ENCODE results near the gene IFFO2.

IFFO2 gene

GRCh38 chr1:18949686-18950400 is 6.6 kb downstream of the IFFO2 start:
- no peak for DNase-seq

DNA sequence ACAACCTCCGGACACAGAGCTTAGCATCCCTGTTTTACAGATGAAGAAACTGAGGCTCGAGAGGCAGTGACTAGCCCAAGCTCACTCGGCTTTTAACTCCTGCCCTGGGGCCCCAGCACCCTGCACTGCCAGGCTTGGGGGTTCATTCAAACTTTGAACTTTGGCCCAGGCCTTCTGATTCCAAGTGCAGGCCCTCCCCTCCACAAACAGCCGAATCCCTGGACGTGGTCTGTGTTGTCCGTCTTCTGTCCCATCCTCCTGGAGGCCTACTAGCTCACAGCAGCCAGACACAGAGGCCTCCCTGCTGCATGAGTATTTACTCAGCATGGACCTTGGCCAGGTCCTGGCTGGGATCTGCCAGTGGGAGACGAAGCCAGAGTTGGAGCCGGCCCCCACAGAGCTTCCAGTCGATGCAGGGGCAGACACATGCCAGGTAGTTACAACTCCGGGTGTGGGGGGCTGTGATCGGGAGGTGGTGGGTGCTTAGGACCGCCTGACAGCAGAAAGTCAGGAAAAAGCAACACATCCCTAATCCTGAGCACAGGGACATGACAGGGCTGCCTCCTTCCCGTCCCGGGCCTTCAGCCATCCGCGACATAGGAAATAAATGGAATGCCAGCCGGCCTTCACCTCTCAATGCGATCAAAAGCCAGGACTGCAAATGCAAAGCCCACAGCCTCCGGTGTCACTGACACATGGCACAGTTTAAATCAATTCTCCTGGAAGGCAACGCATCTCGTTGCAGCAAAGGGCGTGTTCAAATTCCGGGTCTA is 7.4 kb downstream of the IFFO2 start:
- DNase-seq, result no peak

DNA sequence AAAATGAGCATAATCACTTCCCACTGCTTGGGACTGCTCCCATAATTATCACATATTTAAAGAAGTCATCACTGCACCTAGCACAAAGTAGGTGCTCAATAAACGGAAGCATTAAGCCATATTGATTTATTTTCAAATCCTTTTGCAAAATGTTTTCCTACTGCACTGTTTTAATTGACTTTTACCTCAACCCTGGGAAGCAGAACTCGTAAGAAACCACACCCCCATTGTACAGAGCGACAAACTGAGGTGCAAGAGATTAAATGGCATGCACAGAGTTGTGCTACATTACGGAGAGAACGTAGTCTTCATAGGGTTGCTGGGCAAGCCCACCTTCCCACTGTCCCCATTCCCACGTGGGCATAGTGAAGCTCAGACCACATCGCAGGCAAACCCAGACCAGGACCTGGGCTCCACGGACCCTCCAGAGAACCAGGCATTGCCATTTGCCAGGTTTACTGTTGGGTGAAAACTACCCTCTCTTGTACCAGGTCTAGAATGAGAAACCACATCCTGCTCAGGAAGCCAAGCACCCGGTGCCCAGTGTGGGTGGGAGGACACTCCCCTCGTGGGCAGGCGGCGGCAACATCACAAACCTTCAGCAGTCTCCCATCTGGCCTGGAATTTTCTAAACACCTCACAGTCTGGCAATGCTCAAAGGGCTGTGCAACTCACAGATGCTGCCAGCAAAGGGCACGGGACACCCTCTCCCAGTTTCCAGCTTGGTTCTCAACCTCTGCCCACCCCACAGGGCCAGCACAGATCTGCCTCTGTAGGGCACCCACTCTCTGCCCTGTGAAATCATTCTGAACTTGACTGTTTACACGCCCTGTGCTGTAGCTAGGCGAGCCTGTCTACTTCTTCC is 8.2 kb downstream of the IFFO2 start:
- DNase-seq, result no peak

- no peak for DNase-seq
Observed at GRCh38 chr1:18947570-18947969, 8.9 kb downstream of the IFFO2 start.

DNA sequence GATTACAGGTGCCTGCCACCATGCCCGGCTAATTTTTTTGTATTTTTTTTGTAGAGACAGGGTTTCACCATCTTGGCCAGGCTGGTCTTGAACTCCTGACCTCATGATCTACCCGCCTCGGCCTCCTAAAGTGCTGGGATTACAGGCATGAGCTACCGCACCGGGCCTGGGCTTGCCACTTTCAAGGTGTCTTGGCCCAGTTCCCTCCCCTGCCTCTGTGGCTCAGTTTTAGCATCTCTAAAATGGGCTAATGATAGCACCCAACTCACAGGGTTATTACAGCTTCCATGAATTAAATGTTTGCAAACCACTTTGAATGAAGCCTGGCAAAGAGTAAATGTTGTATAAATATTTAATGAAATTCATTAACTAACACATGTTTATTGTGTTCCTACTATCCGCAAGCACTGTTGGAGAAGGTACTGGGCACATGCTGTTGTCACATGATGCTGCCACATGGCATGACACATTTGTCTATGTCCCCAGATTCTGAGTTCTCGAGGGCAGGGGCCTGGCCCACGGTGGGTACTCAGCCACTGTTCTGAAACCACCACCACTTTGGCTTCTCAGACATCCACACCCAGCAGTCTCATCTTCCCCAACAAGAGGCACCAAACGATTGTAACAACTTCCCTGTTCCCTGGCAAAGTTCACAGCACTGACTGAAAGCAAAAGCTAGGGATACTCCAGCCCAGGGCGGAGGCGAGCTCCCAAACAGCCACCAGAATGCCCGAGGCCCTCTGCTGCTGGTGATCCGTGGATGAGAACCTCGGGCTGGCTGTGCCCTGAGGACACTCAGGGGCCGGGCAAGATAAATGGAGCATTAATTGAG is 9.7 kb downstream of the IFFO2 start:
- DNase-seq, result no peak

- no peak for DNase-seq
Observed at GRCh38 chr1:18945401-18945849, 11.1 kb downstream of the IFFO2 start.

DNA sequence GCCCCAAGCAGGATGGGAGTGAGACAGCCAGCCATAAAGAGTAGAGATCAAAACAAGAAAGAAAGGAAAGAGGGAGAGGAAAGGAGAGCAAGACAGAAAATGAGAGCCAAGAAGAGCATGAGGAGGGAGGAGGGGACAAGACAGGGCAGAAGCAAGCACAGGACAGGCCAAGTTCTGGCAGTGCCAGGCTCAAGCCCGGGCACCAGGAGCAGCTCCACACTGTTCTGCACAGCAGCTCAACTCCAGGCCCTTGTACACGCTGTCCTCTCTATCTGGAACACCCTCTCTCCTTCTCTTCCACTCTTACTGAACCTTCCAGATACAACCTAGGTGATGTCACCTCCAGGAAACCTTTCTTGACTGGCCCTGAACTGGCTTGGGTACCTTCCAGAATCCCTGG is 11.7 kb downstream of the IFFO2 start:
- no peak for DNase-seq

DNA sequence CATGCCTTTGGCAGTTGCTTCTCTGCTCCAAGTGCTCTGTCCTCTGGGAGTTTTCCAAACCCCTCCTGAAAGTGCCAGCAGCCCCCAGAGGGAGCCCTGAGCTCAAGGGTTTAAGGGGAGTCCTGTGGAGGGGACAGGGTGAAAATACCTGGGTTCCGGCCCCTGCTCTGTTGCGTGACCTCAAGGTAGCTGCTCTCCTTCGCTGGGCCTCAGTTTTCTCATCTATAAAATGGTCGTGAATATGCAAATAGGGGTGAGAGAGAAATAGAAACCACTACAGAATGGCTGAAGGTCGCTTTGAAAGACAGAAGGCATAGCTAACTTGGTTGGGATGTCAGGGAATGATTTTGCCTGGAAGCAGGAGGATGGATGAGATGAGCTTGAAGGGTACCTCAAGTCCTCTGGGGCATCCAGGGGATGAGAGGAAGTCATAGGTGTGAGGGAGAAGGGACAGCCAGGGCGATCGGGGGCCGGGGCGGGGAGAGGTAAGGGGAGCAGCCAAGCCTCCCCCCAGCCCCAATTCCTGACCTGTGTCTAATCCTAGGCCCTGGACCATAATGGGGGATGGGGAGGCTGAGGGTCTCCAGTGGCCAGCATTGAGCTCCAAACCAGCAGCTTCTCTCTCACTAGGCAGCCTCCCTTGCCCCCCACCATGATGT is 12.4 kb downstream of the IFFO2 start:
- no peak for DNase-seq

GRCh38 chr1:18943162-18943561 is 13.3 kb downstream of the IFFO2 start:
- no peak for DNase-seq

DNA sequence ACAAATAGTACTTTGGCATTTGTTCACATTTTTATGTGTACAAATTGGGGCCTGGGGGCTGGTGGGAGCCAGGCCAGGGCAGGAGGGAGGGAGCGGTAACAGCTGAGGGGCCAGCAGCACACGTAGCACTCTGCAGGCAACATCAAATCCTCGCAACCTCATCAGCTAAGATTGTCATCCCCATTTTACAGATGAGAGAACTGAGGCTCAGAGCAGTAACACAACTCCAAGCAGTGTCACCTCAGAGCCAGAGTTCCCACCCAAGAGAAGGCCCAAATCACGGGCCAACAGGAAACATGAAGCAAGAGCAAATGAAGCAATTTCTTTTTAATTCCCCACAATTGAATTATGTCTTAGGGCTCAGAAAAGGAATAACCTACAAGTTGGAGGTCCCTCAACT is 14.1 kb downstream of the IFFO2 start:
- no peak for DNase-seq

GRCh38 chr1:18941221-18942141 is 15.0 kb downstream of the IFFO2 start:
- DNase-seq, result no peak

- no peak for DNase-seq
Observed at GRCh38 chr1:18940303-18941020, 16.0 kb downstream of the IFFO2 start.

DNA sequence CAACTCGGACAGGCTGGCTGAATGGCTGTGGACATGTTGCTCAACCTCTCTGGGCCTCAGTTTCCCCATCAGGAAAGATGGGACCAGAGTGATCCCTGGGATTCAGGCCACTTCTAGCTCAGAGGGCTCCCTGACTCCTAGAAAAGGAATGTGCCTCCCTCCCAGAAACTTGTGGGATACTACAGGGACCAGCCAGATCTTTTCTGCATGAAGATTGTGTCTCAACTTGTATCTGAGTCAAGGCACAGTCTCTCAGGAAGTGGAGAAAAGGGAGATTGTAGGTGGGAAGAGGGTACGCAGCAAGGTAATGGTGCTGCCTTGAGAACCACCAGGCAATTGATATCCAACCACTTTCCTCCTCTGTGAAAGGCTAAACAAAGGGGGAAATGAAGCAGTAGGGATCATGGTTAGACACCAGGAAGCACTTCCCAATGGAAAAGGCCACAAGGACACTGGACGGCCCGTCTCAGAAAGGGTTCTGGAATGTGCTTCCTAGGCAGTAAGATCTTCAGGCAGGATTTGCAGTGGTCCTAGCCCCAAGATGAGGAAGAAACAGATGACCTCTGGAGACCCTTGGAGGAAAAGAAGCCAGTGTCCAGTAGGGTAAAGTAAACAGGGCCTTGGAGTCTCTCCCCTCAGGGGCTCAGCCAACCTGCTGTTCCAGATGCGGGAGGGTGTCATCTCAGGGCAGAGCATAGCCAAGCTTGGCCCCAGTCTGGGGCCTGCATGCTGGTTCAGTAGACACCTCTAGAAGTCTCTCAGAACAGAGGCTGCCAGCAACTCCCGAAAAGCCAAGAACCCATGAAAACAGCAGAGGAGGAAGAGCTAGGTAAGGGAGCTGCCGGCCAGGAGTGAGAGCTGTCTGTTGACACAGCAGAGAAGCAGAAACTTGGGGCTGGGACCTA is 16.8 kb downstream of the IFFO2 start:
- no peak for DNase-seq

DNA sequence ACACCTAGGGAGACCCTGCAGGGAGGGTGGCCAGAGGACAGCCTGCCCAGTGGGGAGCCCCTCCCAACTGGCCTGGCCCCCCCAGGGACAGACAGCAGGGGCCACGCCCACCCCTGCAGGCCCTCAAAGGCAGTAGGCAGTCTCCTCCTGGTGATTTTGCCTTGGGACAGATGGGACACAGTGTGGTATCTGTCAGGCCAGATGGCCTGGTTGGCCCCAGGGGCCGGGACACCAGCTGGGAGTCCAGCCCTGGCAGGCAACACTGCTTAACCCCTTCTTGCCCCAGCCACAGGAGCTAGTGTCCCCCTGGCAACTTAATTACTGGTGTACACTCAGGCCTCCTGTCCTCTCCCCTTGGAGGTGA is 17.8 kb downstream of the IFFO2 start:
- DNase-seq, result no peak

DNA sequence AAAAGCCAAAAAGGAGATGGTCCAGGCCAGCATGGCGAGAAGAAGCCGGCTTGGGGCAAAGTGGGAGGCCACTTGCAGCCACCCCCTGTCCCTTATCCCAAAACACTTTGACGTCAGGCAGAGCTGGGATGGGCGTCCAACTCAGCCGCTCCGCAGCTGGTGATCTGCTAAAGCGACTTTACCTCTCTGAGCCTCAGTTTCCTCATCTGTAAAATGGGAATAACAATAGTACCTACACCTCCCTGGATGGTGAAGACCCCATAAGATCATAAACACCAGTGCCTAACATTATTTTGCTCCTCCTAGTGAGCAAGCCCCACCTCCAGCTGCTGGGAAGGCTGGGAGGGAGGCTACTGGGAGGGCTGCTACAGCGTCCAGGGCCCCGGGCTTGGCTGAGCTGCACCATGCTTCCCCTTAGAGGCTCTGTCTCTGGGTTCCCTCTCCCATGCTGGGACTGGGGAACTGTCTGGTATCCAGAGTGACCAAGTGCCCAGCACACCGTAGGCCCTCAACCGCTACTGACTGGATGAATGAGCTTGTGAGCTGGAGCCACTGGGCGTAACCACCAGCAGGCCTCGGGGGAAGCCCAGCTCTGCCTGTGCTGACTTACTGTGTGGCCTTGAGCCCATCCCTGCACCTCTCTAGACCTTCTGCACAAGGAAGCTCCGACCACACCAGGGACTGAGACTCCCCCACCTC is 18.3 kb downstream of the IFFO2 start:
- DNase-seq, result no peak

DNA sequence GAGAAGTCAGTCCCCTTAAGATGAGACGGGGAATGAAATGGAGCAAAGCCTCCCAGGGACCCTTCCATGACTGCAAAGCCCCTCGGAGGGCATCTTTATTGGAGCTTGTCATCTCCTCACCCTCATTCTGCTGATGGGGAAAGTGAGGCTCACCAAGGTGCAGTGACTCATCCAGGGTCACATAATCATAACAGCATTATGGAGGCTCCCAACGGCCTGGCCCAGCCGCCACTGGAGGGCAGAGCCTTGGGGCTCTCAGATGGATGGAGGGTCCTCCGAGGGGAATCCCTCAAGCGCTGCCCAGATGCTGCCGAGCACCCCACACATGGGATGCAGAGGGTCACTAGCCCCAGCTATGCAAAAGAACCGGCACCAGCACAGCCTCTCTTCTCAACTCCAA is 18.9 kb downstream of the IFFO2 start:
- DNase-seq, result no peak

DNA sequence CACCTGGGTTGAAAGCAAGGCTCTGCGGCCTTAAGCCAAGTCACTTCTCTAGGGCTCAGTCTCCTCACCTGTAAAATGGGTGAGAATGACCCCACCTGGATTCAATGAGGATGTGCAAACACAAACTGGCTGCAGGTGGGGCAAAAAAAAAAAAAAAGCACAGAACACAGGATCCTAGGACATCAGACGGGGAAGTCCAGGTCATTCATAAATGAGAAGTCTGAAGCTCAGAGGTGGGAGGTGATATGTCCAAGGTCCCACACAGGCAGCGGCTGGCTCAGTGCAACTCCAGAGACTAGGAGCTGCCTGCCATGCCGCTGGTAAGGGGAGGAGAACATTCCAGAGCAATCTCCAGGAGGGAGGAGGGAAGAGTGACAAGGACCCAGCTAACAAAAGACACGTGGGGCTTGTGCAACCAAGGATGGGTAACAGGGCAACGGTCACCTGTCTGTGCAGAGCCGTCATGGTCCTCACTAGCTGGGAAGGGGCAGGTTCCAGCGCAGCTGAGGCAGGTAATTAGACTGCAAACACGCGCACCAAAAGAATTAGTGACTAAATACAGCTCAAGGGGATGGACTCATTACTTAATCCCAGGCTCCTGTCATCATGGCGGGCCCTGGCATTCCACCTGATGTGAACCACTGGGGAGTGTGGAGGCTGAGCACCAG is 19.5 kb downstream of the IFFO2 start:
- no peak for DNase-seq

DNA sequence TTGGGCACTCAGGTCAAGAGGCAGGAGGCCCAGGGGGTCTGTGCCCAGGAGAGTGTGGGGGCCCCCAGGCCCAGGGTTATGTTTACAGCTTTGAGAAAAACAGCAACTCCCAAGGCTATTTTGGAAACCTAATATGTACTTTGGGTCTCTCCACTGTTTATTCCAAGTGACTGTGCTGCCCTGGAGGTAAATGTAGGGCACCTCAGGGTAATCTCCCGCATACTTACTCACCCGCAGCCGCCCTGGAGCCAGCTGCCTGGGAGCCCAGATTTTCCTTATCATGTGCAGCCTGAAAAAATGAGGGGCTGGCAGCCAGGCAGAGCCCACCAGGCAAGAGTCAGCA is 20.0 kb downstream of the IFFO2 start:
- DNase-seq, result no peak
